ENCODE data around the gene SPO11.

The SPO11 gene

GRCh38 chr20:57391439-57392301, 62.1 kb downstream of the SPO11 start:
- DNase-seq (ENCODE audit: low read depth) = no peak

DNA sequence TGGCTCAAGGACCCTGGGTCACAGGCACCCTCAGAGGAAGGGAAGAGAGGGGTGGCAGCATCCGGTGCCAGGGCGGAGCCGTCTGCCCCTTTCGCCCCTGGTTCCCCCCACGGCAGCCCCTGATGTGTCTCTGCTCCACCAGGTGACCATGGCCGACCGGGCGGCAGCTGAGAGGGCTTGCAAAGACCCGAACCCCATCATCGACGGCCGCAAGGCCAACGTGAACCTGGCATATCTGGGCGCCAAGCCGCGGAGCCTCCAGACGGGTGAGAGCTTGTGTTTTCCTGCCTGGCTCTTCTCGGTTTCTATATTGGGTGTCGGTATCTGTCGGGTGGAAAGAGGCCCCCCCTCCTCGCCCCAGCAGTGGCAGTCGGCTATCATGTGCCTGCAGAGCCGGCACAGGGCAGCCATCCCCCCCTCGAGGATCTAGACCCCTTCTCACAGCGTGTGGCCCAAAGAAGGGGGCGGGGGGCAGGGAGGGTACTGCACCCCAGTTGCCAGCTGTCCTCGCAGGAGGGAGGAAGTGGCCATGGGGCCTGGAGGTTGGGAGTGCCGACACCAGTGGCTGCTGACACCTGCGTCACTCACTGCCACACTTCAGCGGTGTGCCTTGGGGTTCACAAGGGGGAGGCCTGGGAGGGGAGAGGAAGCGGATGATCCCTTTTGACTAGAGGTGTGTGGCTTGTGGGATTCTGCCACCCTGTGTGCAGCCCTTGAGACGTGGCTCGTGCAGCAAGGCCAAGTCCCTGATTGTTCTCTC, 63.1 kb downstream of the SPO11 start:
- peak; percentile 65 for DNase-seq (ENCODE audit: low read depth)

All from activated T-cell treated with anti-CD3 and anti-CD28 coated beads for 48 hours (primary cell).